GM20431 (cell line): ENCODE data around the gene FAM120A.
"Not testable (repeated sequence)": the region's sequence is repeated elsewhere in the genome, so short reads cannot be mapped to it uniquely, and the experiment has no call there.

ENCODE experiments used
- in situ Hi-C: fragments of 300-500 bp; cut with MseI, MboI; formaldehyde crosslinking; loops from one replicate; pipeline ENCODE4 v1.15.0; 2020; ENCODE audit warnings: low sequenced_read_pairs; ENCODE audit not compliant: unreplicated experiment

FAM120A gene

DNA sequence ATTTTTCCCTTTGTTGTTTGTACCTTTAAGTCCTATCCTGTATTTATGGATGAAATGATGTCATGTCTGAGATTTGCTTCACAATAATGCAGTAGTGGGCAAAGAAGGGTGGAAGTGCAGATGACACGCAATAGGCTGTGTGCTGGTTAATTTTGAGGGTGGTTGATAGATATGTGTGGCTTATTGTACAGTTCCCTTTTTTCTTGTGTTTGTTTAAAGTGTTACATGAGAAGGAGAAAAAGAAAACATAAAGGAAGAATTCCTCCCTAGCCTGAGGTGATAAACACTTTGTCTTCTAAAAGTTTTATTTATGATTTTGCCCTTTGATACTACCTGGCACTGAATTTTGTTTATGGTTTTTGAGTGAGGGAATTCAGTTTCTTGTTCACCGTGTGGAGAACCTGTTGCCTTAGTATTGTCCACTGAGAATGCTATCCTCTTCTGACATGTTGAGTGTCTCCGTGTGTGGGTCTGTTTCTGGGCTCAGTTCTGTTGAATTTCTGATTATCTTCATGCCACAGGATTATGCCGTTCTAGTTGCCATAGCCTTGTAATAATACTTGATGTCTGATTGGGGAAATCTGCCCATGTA, 54.2 kb downstream of the FAM120A start:
- in situ Hi-C loops: no loop called here

DNA sequence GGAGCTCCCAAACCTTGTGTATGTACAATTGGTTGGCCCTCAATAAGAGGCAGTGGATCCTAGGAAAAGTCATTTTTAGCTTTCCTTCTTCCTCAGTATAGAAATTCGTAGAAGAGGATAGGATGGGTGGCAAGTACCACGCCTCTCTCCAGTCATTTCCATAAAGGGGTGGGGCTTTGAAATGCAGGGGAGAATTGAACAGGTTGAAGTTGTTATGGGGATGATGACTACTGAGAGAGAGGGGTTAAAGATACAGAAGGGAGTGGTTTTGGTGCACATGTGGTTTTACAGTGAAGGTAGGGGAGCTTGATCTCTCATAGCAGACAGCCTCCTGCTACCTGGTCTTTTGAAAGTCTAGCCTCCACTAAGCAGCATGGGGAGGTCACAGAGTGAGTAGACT, 56.3 kb downstream of the FAM120A start:
- in situ Hi-C loops: no loop called here

DNA sequence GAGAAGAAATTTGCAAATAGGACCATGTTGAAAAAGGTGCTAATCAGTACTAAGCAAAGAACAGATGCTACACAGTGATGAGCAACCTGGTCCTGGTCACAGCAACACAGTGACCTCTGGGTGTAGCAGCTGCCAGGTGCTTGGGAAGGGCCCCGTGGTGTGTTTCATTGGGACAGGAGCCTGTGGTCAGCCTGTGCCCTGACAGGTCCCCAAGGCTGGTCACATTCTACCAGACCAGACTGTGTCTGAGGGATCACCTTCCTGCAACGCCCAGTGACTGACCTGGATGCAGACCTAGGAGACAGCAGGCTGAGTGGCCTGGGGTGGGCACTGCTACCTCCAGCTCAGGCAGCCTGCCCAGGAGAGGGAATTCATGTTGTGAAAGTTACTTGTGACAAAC, 56.7 kb downstream of the FAM120A start:
- in situ Hi-C loops: no loop called here

DNA sequence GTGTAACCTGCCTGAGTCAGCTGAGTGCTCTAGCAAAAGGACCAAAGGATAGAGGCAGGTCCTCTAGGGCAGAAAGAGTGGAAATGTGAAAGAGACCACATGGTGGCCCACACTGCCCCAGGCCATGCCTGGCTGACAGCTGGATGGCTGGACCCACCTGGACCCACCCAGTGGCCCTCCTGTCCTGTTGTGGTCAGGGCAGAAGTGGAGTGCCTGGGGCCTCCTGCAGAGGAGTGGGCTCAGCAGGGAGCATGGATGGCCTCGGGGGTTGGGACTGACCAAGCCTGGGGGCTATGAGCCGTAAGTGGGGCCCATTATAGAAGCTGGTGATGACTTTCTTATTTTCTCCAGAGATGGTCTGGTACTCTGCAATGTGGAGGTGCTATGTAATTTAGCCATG, 57.6 kb downstream of the FAM120A start:
- in situ Hi-C loops: no loop called here

DNA sequence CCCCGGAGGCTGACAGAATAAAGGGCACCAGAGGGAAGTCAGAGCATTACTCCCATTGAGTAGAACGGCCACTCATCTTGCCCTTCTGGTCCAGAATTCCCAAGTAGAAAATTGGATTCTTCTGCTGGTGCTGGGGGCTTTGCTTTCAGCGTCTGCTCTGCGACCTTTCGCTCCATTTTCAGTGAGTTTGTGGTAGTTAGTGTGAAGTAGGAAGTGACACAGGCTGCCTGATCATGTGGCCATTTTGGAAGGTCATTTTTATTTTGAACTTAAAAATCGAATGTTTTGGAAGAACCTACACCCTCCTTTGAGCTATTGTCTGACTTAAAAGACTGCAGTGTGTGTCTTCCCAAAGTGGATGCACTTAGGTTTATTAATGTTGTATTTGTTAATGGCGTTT, 58.6 kb downstream of the FAM120A start:
- in situ Hi-C loops: no loop called here

DNA sequence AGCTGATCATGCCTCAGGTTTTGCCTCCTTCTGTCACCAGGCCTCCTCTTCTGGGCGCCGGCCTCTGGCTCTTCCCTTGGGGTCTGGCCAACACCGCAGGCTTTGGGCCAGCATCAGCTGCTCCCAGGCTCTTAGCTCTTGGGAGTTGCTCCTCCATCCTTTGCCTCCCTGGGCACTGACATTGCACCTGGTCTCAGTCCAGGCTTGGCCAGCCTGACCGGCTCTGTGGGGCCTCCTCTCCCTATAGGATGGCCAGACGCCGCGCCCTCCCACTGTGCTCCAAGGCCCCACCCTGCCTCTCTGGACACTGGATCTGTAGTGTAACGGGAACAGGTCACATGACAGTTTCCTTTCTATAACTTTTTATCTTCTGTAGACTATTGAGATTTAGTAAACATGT, 59.7 kb downstream of the FAM120A start:
- in situ Hi-C loops: not testable (repeated sequence)

DNA sequence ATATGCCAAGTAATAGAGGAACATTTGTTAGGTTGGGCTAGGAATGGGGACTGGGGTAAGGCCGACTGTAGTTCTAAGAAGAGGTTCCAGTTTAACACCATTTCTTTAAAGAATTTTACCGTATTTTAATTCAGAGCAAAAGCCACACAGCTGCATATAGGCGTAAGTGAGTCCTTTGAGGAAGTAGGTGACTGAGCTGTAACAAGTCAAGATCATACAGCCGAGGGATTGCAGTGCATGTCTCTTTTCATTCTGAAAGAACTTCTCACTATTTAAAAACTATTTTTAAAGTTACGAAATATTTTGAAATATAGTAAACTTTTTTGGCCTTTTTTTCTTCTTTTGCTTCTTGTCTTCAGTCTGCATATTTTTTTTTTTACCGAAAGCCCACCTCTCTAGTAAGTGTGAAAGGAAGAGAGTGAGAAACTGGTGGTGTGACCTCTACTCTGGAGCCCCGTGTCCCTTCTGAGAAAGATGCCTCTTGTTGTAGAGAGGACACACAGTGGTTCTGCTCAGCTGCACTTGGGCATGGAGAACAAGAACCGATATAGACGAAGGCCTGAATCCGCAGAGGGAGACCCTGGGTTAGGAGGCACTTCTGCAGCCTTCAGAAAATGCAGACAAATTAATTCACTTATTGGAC, 60.8 kb downstream of the FAM120A start:
- in situ Hi-C loops: not testable (repeated sequence)

DNA sequence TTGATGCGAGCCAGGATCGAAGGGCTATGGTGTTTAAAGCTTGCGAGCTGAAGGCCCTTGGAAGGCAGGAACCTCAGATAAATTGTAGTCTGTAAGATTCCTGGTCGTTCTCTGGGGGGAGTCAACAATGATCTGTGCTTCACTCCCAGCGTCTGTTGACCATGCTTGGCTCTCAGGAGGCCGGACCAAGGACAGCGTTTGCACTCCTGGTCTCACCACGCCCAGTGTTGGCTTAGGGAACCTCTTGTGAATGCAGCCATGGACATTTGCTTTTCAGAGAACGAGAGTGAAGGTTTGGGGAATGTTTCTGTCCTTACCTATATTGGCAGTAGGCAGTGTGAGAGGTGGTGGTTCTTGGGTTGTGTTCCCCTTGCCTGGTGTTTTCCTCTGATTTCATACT, 62.1 kb downstream of the FAM120A start:
- in situ Hi-C loops: no loop called here

DNA sequence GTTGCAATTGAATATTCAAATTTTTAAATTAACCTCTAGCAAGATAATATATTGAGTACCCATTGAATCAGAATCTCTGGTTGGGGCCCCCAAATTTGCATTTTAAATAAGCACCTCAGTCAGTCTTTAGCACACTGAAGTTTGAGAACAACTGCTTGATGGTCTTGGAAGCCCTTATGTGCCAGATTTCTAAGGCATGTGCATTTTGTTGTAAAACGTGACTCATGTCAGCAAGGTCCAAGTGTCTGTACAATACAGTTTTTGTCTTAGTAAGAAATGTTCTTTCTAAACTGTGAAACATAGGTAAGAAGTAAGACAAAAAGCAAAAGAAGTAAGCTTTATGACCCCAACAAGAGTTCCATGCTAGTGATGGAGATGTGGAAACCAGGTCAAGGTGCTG, 65.8 kb downstream of the FAM120A start:
- in situ Hi-C loops: no loop called here

DNA sequence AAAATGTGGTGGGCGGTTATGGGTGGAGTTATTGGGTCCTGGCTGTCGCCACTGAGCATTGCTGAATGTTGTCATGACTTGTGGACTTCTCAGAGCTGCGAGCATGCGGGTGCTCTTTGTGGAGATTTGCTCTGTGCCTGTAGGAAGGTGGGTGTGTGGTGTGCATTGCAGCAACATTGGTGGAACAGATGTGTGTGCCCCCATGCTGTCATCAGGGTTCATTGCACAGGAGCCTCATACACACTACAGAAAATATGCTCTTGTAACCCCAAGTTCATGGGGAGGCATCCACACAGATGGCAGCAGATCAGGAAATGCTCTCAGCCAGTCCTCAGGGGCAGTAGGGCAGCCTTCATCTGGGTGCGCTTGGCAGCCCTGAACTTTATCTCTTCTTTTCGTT, 69.0 kb downstream of the FAM120A start:
- in situ Hi-C loops: no loop called here

DNA sequence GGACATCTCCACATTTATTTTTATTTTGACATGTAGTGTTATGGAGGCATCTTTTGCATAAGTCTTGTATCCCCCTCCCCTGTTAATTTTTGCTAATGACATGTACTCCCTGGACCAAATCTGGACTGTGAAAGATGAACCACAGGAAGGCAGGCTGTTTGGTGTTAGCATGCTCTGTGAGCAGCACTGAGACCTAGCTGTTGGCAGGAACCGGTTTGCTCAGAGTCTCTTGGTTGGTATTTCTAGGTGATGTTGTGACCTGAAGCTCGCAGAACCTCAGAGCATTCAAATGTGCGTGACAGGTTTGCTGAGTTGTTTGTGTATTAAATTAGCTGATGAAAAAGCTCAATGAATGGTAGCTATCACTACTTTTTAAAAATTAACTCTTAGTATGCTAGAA, 71.3 kb downstream of the FAM120A start:
- in situ Hi-C loops: no loop called here

DNA sequence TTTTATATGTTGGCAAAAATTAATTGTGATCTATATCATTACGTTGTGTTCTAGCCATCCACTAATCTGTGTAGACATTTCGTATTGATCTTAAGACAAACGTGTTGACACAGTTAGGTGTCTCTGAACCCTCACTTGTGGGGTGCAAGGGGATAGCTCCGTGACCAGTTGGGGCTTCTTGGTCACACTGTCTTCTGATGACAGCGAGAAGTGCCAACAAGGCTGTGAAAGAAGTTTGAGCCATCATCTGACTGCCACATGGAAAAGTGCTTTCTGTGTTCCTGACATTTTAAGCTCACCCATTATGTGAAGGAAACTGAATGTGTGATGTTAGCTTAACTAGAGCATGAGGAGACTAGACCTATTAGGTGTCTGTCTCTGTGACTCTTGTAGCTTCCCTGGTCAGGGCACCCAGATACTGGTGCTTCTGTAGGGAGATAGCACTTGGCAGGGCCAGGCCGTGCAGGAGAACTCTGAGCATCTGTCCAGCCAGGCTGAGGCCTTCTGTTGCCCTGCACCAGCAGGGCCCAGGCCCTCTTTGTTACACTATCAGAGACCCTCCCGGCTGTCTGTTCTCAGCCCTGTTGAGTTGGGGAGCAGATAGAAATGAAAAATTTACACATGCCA, 72.1 kb downstream of the FAM120A start:
- in situ Hi-C loops: no loop called here

DNA sequence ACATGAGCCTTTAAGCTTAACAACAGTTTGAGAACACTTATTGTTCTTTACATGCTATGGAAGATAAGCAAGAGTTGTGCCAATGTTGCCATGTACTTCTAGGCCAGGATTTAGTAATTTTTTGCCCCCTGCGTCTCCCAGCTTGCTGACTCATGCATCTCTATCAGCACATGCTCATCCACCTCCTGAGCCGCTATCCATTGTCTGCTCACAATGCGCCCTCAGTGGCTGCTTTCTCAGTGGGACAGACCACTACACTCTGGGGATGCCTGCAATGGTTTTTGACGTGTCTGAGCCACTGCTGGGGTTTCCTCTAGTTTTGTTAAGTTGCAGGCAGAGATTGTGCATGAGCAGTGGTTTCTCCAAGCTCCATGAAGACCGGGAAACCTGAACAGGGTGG, 74.0 kb downstream of the FAM120A start:
- in situ Hi-C loops: loop anchor here (25.0 kb wide), 1 partner anchor 388 kb away; the partner anchor contains the start of gene NINJ1

DNA sequence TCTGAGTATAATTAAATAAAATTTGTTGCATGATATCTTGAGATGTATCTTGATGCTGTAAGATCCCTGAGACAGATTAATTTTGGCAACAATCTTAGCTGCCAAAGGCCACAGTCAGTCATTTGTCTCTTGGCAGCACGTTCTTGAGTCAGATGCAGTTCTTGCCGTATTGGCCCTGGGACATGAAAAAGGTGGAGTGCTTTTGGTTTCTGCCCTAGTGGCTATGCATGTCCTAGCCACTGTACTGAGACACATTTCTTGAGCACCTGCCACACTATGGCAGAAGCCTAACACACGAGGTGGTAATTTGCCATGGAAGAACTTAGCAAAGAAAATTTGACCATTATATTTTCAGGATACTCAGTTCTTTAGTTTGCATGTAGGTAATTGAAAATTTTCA, 79.9 kb downstream of the FAM120A start:
- in situ Hi-C loops: loop anchor here (25.0 kb wide), 1 partner anchor 394 kb away; the partner anchor contains the start of gene NINJ1

DNA sequence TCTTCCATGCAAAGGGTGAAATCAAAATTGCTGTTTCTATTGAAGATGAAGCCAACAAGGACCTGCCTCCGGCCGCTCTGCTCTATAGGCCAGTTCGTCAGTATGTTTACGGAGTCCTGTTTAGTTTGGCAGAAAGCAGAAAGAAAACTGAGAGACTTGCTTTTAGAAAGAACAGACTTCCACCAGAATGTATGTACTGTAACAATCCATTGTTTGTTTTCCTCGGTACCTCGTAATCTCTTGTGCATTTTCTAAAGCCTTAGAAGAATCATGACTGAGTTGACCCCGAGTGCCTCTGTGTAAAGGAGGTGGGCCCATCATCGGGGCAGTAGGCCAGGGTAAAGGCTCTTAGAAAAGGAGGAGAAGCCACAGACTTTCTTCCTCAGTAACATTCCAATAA, 80.7 kb downstream of the FAM120A start:
- in situ Hi-C loops: loop anchor here (25.0 kb wide), 1 partner anchor 395 kb away; the partner anchor contains the start of gene NINJ1

DNA sequence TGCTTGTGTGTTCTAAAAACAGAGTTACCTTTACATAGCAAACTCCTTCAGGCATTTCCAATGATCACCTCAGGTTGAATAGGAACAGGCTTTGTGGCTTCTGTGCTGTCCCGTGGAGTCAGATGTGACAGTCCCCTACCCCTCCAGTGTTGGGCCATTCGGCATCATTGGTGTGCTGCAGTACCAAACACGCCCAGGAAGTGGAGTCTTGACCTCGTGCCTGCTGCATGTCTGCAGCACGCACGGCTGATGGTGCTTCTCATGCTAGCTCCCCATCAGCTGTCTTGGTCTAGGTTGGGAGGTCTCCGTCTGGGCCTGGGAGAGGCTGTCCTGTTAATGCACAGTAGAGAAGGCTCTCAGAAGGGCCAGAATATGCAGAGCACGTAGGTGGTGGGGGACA, 82.4 kb downstream of the FAM120A start:
- in situ Hi-C loops: loop anchor here (25.0 kb wide), 1 partner anchor 397 kb away; the partner anchor contains the start of gene NINJ1

DNA sequence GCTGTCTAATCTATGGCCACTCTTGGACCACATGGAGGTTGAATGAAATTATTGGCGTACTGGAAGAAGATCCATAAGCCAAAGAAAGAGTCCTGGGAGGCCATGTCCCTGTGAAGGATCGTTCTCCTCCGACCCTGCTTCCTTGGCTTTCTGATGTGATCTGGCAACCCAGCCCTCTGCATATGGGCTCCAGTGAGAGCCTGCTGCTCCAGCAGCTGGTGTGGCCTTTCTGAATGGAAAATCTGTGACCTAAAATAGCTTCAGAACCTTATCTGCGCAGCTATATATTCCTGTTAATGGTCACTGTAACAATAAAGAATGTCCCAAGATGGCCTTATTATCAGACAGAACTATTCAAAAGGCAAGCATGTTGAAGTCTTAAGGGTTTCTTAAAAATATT, 84.7 kb downstream of the FAM120A start:
- in situ Hi-C loops: loop anchor here (25.0 kb wide), 1 partner anchor 399 kb away; the partner anchor contains the start of gene NINJ1

DNA sequence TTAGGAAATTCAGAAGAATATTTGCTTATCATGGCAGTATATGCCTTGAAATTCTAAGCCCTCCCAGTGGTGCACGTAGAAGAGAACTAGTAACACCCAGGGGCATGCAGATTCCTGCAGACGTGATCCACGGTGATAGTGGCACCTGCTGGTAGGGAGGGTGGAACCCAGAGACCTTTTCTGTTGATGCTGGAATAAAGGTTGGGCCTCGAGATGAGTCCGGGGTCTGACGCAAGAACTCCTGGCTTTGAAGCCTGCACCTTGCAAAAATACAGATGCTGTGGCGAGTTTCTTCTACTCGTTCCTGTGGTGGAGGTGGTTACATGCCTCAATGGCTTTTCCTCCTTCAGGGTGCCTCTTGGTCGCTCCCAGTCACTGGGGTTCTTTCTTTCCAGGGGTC, 85.4 kb downstream of the FAM120A start:
- in situ Hi-C loops: loop anchor here (25.0 kb wide), 1 partner anchor 400 kb away; the partner anchor contains the start of gene NINJ1

DNA sequence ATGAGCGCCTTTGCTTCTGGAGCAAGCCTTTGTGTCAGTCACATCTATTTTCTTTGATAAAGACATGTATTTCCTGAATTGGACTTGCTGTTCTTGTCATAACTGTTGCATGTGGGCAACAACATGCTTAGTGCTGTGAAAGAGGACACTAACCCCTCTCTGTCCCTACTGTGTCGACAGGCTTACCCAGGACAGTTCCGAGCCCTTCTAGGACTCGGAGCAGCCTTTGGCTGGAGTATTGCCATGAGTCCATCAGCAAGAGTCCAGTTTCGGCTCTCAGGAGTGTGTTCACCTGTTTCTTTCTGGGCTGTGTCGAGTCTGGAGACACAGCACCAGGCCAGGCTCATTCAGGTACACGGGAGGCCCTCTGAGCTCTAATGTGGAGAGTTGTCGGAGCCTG, 88.8 kb downstream of the FAM120A start:
- in situ Hi-C loops: loop anchor here (25.0 kb wide), 1 partner anchor 403 kb away; the partner anchor contains the start of gene NINJ1

DNA sequence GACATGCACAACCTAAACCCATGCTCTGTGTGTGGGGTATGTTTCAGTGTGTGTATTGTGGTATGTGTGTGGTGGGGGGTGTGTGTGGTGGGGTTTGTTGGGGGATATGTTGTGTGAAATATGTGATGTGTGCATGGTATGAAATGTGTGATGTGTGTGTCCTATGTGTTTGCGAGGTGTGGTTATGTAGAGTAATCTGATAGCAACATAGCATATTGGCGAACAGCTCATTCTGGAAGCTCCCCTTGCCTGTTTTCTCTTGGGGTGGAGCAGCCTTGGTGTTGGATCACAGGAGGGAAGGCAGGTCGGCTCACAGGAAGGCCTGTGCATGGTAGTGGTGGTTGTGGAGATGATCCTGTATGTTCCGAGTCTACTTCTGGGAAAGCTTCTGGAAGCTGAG, 89.5 kb downstream of the FAM120A start:
- in situ Hi-C loops: loop anchor here (25.0 kb wide), 1 partner anchor 404 kb away; the partner anchor contains the start of gene NINJ1
